Fibroblast of lung (primary cell): Measurements from ENCODE around the gene LACRT. TPM values are rescaled to one million over a fixed set of nuclear protein-coding genes. Genes with fewer than 3 reads are reported as not detected.
"Not testable (repeated sequence)": the region's sequence is repeated elsewhere in the genome, so short reads cannot be mapped to it uniquely, and the experiment has no call there.

Experiments used
- DNase-seq, 2 donors: peaks; one replicate each; pipeline versions ENCODE4 v3.0.0 to v3.0.0-alpha.2; 2010; ENCODE audit warnings: low read depth in 2 of 2
- H2AFZ ChIP-seq: 2 replicates; pipeline ENCODE4 v1.5.1; 2012; ENCODE audit warnings: low read length, control low read depth, inconsistent platforms
- H3K27ac ChIP-seq: 2 replicates; pipeline ENCODE4 v1.5.1; 2011; ENCODE audit warnings: low read length, control low read depth; ENCODE audit not compliant: insufficient read depth
- H3K27me3 ChIP-seq: 2 replicates; pipeline ENCODE4 v1.5.1; 2011; ENCODE audit warnings: mild to moderate bottlenecking, low read length; ENCODE audit not compliant: control insufficient read depth, insufficient read depth
- H3K36me3 ChIP-seq: 2 replicates; pipeline ENCODE4 v1.5.1; 2011; ENCODE audit warnings: low read length; ENCODE audit not compliant: control insufficient read depth, insufficient read depth
- H3K4me1 ChIP-seq: 2 replicates; pipeline ENCODE4 v1.5.1; 2011; ENCODE audit warnings: low read length; ENCODE audit not compliant: control insufficient read depth, insufficient read depth; ENCODE audit errors: extremely low read depth
- H3K4me2 ChIP-seq: 2 replicates; pipeline ENCODE4 v1.5.1; 2011; ENCODE audit warnings: low read length, control low read depth; ENCODE audit not compliant: insufficient read depth; ENCODE audit errors: extremely low read depth
- H3K4me3 ChIP-seq, 4 experiments: fragments of 200-600 bp in 1 of 4; sonication (generic) in 1 of 4; replicated peaks in 1 of 4; 2 replicates each; pipeline ENCODE4 v1.5.1; 2011 to 2016; ENCODE audit warnings: low read length in 4 of 4, low read depth in 3 of 4, mild to moderate bottlenecking in 3 of 4, control low read depth in 2 of 4, inconsistent platforms in 1 of 4, mixed read lengths in 1 of 4; ENCODE audit not compliant: insufficient read depth in 1 of 4; ENCODE audit errors: control extremely low read depth in 1 of 4
- H3K79me2 ChIP-seq: 2 replicates; pipeline ENCODE4 v1.5.1; 2012; ENCODE audit warnings: mild to moderate bottlenecking, low read length, inconsistent platforms; ENCODE audit not compliant: control insufficient read depth, insufficient read depth
- H3K9ac ChIP-seq: 2 replicates; pipeline ENCODE4 v1.5.1; 2011; ENCODE audit warnings: mild to moderate bottlenecking, low read length, control low read depth; ENCODE audit not compliant: insufficient read depth
- H3K9me3 ChIP-seq: 2 replicates; pipeline ENCODE4 v1.5.1; 2012; ENCODE audit warnings: low read depth, low read length; ENCODE audit not compliant: control insufficient read depth, insufficient read depth
- H4K20me1 ChIP-seq: 2 replicates; pipeline ENCODE4 v1.5.1; 2011; ENCODE audit warnings: low read length; ENCODE audit not compliant: control insufficient read depth, insufficient read depth; ENCODE audit errors: extremely low read depth
- CTCF ChIP-seq, 2 donors: IDR thresholded peaks in 1 of 2; conservative IDR thresholded peaks in 1 of 2; 1 replicate in 1 of 2; 2 replicates in 1 of 2; pipeline ENCODE4 v1.5.1; 2011 to 2012; ENCODE audit warnings: low read length in 2 of 2, control low read depth in 1 of 2, inconsistent platforms in 1 of 2, low read depth in 1 of 2, mild to moderate bottlenecking in 1 of 2
- EZH2 ChIP-seq: IDR thresholded peaks from 2 replicates; pipeline ENCODE4 v1.5.1; 2012; ENCODE audit warnings: low read length, control low read depth, mild to moderate bottlenecking; ENCODE audit errors: missing control alignments
- polyA plus RNA-seq, 2 donors: library from polyadenylated mRNA; depleted of rRNA in 1 of 2; stranded (reverse) in 1 of 2; unstranded in 1 of 2; fragments of >200 nt; gene quantifications; 2 replicates each; pipeline ENCODE4 v1.2.1, GENCODE V29; 2011 to 2012; ENCODE audit warnings: missing spikeins in 1 of 2
- total RNA-seq: library from RNA; depleted of rRNA; stranded (reverse); fragments of >200 nt; gene quantifications from 2 replicates; pipeline ENCODE4 v1.2.1, GENCODE V29; 2014

LACRT gene
- total and polyA plus RNA-seq, 2 donors (not counting 1 experiment from before 2014, with no cell fraction given), result not detected

DNA sequence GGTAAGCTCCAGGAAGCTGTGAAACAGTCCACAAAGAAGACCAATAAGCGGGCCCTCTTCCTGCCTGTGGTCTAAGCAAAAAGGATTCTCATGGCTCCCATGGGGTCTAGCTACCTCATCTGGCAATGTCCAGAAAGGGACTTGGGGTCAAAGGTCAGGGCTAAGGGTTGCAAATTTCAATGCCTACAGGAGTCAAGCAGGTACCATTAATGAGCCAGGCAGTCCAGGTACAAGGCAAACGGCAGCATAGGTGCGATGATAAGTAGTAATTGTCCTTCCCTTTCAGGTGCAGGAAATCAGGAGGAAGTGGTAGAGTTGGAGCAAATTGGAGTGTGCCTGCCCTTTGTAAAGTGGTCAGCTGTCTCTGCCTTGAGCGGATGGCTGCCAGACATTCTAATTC is 6.4 kb upstream of the LACRT start:
- DNase-seq, result no peak

DNA sequence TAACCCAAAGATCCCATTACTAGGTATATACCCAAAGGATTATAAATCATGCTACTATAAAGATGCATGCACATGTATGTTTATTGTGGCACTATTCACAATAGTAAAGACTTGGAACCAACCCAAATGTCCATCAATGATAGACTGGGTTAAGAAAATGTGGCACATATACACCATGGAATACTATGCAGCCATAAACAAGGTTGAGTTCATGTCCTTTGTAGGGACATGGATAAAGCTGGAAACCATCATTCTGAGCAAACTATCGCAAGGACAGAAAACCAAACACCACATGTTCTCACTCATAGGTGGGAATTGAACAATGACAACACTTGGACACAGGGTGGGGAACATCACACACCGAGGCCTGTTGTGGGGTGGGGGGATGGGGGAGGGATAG is 4.4 kb upstream of the LACRT start:
- DNase-seq, H3K27me3 ChIP-seq, H3K4me2 ChIP-seq, H3K9me3 ChIP-seq, H4K20me1 ChIP-seq, H3K9ac ChIP-seq, H3K36me3 ChIP-seq, H2AFZ ChIP-seq, H3K4me1 ChIP-seq, H3K27ac ChIP-seq, H3K4me3 ChIP-seq, H3K79me2 ChIP-seq: not testable (repeated sequence)

More for the DNA sequence above, 6.4 kb upstream of the LACRT start:
- H3K4me3 ChIP-seq, result no peak overlapping the region
- H2AFZ ChIP-seq, result no peak overlapping the region
- H3K9me3 ChIP-seq, result no peaks in the 10 kb centered on the region
- H3K27ac ChIP-seq, result no peak overlapping the region
- no peaks in the 10 kb centered on the region for H3K27me3 ChIP-seq
- no peaks in the 10 kb centered on the region for H4K20me1 ChIP-seq
- no peak overlapping the region for H3K9ac ChIP-seq
- H3K36me3 ChIP-seq, result no peaks in the 10 kb centered on the region
- H3K79me2 ChIP-seq, result no peaks in the 10 kb centered on the region
- TF ChIP-seq EZH2 (no peak), CTCF (conservative IDR thresholded peaks at IDR 0.05 in 1 of 2, IDR thresholded peaks at IDR 0.05 in 1 of 2; ENCODE audit: low read depth in 1 of 2, low read length in 2 of 2) (no peak)
- no peak overlapping the region for H3K4me2 ChIP-seq
- H3K4me1 ChIP-seq, result no peaks in the 10 kb centered on the region

- Histone ChIP-seq H3K36me3 (no peaks in the 10 kb centered on the region), H3K4me1 (no peaks in the 10 kb centered on the region), H2AFZ (no peak overlapping the region), H3K79me2 (no peaks in the 10 kb centered on the region), H4K20me1 (no peaks in the 10 kb centered on the region), H3K4me2 (no peak overlapping the region), H3K9ac (no peak overlapping the region), H3K4me3 (no peak overlapping the region), H3K27ac (no peak overlapping the region), H3K27me3 (no peaks in the 10 kb centered on the region), H3K9me3 (no peaks in the 10 kb centered on the region)
- DNase-seq, result no peak
- TF ChIP-seq EZH2 (no peak), CTCF (conservative IDR thresholded peaks at IDR 0.05 in 1 of 2, IDR thresholded peaks at IDR 0.05 in 1 of 2; ENCODE audit: low read depth in 1 of 2, low read length in 2 of 2) (no peak)
Observed at GRCh38 chr12:54631988-54632728, 2.5 kb downstream of the LACRT start.
